Retina (tissue), 1 donor: ENCODE measurements around the gene HPS1.
"Not testable (repeated sequence)": the region's sequence is repeated elsewhere in the genome, so short reads cannot be mapped to it uniquely, and the experiment has no call there.

Source experiments
- DNase-seq: peaks from one replicate; pipeline ENCODE4 v3.0.0-alpha.2; 2016

Gene HPS1

DNA sequence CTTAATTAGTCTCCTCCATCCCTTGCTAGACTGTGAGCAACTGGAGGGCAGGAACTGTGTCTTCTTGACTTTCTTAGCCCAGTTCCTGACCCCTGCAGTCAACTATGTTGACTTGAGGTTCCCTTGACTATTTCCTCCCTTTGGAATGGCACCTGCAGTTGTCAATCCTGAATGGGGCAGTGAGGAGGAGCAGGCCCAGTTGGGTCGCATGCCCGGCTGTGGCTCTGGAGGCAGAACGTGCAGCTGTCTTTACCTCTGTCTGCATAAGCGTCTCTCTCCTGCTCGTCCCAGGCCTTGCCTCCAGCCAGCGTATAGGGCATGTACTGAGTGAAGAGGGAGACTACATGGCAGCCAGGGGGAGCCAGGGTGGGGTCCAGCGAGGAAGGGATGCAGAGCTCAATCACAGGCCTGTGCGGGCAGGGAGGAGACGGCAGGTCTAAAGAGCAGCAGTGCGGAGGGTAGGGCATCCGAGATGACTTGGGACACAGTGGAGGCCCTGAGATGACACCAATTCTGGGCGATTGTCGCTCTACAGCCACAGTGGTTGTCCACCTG lies 58.6 kb downstream of the HPS1 start:
- DNase-seq, result no peak

DNA sequence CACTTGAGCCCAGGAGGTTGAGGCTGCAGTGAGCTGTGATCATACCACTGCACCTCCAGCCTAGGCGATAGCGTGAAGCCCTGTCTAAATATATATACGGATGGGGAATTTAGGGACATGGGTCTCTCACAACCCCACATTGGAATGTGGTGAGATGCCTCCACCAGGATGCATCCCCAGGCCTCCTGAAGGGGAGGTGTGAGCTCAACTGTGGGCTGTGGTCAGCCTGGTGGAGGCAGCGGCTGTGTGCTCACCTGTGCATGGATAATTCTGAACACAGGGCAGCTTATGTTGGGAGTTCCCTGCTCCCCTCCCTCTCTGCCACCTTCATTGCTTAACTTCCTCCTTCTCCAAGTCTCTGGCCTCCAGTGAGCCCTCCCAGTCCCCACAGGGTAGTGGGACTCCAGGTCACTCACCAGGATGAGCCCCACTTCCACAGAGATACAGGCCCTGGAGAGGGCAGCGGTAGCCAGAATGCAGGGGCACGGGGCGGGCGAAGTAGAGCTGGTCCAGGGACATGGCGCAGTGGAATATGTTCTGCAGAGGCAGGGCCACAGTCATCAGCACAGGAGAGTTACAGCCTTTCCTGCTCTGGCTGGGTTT lies 62.1 kb downstream of the HPS1 start:
- no peak for DNase-seq

DNA sequence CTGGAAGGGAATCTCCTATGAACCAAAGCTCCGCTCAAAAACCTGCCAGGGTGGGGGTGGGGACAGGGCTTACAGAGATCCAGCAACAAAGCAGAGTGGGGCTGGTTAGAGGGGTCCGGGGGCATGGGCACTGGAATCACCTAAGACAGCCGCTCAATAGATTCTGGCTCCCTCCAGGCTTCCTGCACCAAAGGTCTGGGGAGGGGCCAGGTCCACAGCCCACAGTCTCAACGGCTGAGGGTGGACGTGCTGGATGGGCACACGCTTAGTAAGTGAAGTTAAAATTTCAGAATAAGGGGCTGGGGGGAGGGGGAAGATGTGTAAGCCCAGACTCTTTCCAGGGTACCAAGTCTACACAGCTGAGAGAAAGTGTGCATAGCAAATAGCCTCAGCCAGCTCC lies 62.9 kb downstream of the HPS1 start:
- no peak for DNase-seq

DNA sequence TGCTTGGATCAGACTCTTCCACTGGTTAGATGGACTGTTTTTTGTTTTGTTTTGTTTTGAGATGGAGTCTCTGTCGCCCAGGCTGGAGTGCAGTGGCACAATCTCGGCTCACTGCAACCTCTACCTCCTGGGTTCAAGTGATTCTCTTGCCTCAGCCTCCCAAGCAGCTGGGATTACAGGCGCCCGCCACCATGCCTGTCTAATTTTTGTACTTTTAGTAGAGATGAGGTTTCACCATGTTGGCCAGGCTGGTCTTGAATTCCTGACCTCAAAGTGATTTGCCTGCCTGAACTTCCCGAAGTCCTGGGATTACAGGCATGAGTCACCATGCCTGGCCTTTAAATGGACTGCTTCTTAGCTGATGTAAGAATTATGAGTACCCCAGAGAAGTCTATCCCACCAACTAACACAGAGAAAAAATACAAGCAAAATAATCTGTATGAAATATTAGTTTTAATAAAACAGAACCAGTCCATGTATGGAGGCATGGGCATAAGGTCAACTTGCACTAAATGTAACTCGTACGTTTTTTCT lies 63.5 kb downstream of the HPS1 start:
- DNase-seq, result not testable (repeated sequence)

DNA sequence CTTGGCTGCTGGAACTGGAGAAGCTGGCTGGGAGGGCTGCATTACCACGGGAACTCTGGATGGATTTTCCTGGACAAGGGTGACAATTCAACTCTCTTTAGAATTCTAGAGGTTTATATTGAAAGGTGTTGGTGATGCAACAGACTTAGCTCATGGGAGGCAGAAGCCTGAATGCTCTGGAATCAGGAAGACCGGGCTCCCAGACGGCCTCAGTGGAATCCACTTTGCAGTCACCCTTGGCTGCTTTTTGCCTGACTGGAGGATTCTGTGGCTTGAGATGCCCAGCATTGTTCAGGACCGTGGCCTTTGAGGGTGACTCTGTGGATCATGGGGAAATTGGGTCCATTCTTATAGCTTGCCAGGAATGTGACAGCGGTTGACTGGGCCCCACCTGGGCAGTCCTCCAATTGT lies 64.0 kb downstream of the HPS1 start:
- DNase-seq, result no peak

DNA sequence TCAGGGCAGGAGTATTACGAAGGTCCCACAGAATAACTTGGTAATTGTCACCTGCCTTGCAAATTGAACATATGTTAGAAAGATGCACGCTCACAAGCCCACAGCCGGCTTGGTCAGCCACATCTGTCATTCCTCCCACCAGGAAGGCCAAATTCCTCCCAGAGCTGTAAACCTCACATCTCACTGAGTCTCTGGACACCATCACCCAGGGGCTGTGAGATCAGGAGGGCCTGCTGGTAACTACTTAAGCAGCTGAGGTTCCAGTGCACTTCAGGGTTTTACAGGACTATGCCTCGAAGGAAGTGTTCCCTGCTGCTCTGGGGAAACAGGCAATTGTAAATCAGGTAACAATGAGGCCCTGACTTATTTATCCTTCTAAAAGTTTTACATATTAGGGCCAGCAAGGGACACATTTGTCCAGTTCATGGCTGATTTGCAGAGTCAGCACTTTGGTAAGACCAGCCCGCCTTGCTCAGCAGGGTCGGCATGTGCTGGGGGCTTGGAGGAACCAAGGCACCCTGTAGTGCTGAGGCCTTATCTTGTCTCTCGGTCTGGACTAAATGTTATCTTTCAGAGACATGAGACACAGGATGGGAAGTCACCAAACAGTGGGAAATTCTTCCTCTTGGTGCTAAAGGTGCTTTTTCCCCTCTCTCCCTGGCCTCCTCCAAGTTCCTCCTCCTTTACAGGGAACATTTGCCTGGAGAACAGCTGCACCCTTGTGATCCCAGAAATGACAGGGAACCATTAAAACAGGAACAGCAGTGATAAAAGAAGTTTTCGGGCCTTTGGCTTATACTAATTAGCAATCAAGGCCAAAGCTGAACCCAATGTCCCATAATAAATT lies 66.0 kb downstream of the HPS1 start:
- no peak for DNase-seq

DNA sequence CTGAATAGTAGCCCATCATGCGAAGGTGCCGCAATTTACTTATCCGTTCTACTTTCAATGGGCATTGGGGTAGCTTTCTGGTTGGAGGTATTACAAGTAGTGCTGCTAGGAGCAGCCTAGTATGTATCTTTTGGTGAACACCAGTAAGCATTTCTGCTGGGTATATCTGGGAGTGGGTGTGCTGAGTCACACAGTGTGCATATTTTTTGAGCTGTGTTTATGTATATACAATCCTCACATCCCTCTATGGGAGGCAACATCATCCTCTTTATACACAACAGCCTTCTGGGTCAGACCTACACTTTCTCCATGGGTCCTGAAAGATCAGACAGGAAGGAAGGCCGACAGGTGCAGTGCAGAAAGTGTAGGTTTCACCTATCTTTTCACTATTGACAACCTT lies 68.0 kb downstream of the HPS1 start:
- DNase-seq, result no peak

DNA sequence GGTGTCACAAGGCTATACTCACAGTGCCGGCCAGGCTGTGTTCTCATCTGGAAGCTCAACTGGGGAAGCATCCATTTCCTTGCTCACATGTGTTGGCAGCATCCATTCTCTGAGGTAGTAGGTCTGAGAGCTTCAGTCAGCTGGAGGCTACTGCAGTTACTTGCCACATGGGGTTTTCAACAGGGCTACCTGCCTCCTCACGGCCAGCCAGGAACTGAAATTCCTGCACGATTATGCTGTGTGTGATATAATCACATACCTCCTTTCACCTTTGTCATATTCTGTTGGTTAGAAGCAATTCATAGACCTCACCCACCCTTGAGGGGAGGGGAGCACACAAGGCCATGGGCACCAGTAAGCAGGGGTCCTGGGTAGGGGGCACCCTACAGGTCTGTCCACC lies 69.2 kb downstream of the HPS1 start:
- DNase-seq, result no peak

DNA sequence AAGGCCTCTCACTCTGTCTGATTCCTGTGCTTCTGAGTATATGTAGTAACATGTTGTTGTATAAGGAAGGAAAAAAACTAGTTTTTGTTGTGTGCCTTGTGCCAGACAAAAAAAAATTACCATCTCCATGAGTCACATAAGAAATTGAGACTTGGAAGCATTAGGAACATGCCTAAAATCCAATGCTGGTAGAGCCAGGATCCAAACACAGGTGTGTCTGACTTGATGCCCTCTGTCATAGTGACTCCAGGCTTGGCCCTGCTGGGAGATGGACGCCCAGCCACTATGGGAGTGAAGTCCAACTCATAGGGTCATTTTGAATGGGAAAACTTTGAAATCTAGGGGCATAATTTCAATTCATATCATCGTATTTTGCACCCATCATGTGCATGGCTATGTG lies 69.7 kb downstream of the HPS1 start:
- DNase-seq, result no peak

DNA sequence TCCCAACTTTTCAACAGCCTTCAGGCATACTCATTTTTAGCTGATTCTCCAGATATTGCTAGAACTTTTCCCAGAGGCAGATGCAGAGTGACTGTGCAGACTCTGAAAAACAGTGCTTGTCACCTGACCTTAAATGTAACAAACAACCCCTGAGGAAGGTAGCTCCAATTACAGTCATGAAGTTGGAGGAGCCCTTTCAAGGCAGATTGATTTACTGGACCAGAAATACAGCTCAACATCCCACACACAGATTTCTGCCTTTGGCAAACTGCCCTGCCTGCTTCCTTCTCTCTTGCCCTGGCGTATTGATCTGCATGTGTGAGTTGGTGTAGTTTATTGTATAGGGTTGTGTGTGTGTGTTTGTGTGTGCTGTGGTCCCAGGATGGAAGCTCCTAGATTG lies 70.2 kb downstream of the HPS1 start:
- no peak for DNase-seq

DNA sequence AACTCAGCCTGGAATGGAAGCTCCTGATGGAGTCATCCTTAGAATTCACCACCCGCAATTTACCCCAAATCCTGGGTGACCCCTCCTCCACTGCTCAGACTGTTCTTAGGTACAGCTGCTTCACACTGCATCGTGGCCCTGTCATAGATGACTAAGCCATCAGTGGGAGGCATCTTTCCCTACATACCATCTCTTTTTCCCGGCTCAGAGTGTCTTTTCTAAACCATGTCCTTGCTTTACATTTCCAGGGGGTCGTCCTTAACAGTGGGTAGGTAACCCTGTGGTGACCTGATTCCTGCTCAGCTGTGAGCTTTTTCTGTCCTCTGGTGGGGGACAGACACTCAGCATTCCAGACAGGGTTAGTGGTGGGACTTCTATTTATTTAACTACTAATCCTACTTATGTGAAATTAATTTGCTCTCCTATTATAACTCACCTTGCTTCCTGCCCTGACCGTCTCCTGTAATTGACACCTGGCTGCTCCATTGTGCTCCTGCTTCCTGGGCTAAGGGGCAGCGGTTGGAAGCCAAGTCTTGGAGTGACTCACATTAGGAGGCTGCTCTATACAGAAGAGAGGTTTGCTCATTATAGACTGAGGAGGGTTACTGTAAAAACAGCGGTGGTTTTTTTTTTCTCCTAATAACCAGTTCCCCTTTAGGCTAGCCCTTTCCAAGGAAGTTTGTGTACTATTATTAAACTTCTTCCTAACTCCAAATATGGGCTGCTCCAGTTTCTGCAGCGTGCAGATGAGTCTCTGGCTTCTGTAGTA lies 72.3 kb downstream of the HPS1 start:
- DNase-seq, result no peak

DNA sequence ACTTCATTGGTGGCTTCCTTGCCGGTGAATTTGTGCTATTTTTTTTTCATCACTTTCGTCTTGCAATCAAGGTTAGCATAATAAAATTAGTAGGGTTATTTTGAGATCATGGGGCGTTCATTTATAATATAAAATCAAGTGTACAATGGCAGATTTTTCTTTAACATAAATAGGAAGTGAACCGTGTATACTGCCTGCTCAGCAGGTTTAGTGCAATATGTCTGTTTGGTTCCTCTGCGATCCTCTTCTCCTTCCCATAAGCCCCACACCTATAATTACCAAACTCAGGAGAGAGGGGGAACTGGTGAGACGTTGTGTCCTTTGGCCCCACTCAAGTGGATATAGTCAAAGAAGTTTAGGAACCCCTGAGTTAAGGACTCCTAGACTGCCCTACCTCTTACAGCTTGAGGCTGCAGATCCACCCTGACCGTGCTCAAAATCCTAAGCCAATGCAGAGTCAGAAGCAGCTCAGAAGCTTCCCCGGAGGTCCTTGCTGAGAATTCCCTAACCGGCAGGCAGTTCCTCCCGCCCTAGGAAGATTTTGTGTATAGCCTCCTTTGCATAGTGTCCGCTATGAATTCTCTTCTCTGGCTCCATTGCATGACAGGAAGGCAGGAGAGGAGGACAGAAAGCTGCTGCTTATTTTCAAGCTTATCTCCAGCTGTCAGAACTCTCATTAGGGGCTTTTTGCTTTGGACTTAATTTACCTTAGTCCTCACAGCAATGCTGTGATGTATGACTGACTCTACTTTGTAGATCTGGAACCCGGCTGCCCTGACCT lies 73.3 kb downstream of the HPS1 start:
- DNase-seq, result no peak

DNA sequence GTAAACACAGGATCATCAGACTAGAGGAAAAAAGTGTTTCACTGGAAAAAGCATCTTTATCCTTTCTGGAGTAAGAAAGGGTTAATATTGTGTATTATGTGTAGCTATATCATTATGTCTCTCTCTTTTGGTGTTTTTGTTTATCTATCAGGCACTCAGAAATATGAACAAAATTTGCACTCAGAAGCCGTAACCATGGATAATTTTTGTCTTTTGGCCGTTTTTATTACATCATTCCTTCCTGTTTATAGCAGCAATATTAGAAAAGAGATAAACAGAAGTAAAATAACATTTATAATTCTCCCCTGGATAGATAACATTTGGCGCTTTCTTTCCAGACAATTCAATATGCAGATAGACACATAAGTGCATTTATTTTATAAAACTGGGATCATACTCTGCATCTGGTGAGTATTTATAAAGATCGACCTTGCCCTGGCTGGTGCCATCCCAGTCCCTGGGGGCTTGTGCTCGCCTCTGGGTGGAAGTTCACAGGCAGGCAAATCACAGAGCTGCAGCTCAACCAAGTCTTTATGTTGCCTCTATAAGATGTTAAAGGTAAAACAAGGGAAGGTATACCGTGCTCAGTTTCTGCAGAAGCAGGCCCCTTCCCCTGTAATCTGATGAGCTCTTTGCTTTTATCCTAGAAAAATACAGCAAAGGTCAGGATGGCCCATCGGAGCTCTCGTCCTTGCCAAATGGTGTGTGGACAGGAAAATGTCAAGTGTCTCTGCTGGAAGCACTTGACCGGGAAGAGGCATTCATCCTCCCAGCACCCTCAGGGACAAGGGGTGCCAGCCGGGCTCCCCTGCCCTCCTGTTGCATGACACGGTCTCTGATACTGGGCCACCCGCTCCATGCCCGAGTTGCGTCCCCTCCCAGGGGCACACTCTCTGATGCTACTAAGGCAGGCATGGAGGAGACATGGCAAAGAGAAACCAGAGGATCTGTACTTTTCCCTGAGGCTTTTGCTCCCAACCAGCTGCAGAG lies 75.6 kb downstream of the HPS1 start:
- no peak for DNase-seq

DNA sequence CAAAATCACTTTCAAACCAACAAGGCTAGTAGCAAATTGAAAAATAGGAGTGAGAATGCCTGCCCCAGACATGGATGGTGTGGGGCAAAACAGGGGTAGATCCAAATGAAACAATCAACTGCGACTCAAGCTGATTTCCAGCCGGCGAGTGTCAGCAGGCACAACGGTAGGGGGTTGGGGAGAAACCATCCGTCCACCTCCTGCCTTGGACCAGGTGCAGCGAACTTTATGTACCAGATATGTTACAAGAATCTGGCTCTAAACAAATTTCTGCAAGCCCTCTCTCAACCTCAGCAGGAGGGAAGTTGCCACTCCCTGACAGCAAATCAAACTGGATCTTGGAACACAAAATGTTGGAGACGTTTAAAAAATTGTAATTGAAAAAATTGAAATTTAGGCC lies 76.9 kb downstream of the HPS1 start:
- DNase-seq, result no peak

DNA sequence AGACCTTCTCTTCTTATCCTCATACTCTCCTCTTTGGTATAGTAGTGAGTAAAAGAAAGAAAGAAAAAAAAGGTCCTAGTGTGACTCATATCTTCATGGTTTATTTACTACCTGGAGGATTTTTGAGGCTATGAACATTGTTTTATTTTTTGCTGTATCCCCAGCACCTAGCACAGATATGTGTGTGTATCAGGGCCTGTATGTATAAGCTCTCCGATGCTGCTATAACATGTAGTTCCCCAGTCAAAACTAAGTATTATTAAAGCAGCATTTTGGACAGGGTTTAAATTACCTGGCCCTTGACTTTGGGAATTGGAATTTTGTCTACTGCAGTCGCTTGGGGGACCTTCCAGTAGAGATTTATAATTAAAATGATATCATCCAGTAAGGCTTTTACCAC lies 78.1 kb downstream of the HPS1 start:
- no peak for DNase-seq

DNA sequence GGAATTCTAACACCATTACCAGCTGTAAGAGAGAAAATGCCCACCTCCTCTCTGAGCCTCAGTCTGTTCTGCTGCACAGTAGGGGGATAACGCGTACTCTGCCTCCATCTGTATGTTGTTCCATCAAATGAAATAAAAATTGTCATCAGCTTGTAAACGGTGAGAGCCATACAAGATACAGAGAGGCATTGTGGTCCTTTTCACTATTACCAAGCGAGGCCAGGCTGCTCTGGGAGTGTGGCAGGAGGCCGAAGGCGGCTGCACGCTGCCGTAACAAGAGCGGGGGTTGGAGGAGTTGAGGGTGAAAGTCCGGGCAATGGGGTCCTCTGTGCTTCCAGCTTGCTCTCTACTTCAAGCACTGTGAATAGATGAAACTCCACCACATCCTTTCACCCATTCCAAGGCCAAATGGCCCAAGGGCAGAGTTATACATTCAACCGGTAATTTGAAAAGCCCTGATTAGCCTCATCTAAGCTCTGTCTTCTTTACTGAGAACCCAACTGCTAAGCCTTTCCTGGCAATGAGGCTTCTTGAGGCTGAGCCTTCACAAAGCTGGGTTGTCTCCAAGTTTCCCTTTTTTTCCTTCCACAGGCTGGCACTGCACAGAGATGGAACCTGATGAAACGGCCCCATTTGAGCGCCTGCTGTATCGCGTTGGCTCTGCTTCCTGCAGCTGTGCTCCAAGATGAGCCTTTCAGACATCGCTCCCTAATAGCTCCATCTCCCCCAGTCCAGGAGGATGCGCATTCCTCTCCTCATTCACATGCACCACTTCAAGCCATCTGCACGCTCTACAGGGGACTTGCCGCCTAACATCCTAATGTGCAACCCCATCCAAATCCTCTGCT lies 78.9 kb downstream of the HPS1 start:
- no peak for DNase-seq
